HepG2 (cell line): Measurements from ENCODE around the gene GRK5. TPM values are rescaled to one million over a fixed set of nuclear protein-coding genes. Genes with fewer than 3 reads are reported as not detected.

ENCODE experiments used
- ATAC-seq: fragments of 200-7000 bp; cut with Tn5 transposase; 3 replicates; pipeline ENCODE4 v1.9.1; 2020; ENCODE audit warnings: mild to moderate bottlenecking, moderate library complexity
- BruUV-seq: library from RNA; stranded (reverse); fragments of 400-500 nt; replicated peaks from 2 replicates; lab custom pipeline; 2021; lab: Mats Ljungman, UMichigan
- CTCF ChIA-PET: fragments of 300-600 bp; formaldehyde crosslinking; extraction: SDS; loops from one replicate; lab custom pipeline; 2021; ENCODE audit warnings: low total read pairs, inconsistent platforms, low intra/inter-chr PET ratio; lab: Yijun Ruan, JAX
- POLR2A ChIA-PET: fragments of 350-600 bp; sonication (Branson Sonifier 250); formaldehyde crosslinking; loops from one replicate; lab custom pipeline; 2020; ENCODE audit warnings: antibody characterized with exemption, inconsistent platforms; lab: Yijun Ruan, JAX
- DNase-seq: peaks from one replicate; pipeline ENCODE4 v3.0.0-alpha.2; 2015; ENCODE audit warnings: low spot score
- FAIRE-seq: peaks from 3 replicates; lab custom pipeline; 2011; peaks lifted over from hg19 to GRCh38; lab: Jason Lieb, UNC
- H2AFZ ChIP-seq: one replicate; pipeline ENCODE4 v1.6.1; 2011; ENCODE audit warnings: low read length, inconsistent platforms
- H3K27ac ChIP-seq: fragments of 300-600 bp; 3 replicates; pipeline ENCODE4 v1.8.0; 2011; ENCODE audit warnings: mixed run types, mild to moderate bottlenecking, mixed read lengths, low read length, inconsistent platforms; ENCODE audit not compliant: insufficient read depth; ENCODE audit errors: extremely low read length
- H3K27me3 ChIP-seq, 2 experiments: fragments of 200-600 bp in 1 of 2; 2 replicates in 1 of 2; 3 replicates in 1 of 2; pipeline versions ENCODE4 v1.6.0 to v1.8.0; 2011; ENCODE audit warnings: low read length in 2 of 2, mild to moderate bottlenecking in 2 of 2, moderate library complexity in 2 of 2, inconsistent platforms in 1 of 2; ENCODE audit not compliant: insufficient read depth in 2 of 2, control insufficient read depth in 1 of 2
- H3K36me3 ChIP-seq, 2 experiments: fragments of 200-600 bp in 1 of 2; replicated peaks in 1 of 2; 2 replicates in 1 of 2; 3 replicates in 1 of 2; pipeline versions ENCODE4 v1.5.1 to v1.8.0; 2011; ENCODE audit warnings: low read length in 2 of 2, inconsistent platforms in 1 of 2; ENCODE audit not compliant: insufficient read depth in 2 of 2, control insufficient read depth in 1 of 2
- H3K4me1 ChIP-seq: 2 replicates; pipeline ENCODE4 v1.5.1; 2012; ENCODE audit warnings: low read length, inconsistent platforms; ENCODE audit not compliant: insufficient read depth
- H3K4me2 ChIP-seq: 2 replicates; pipeline ENCODE4 v1.6.0; 2011; ENCODE audit warnings: low read depth, low read length, inconsistent platforms
- H3K4me3 ChIP-seq, 3 experiments: fragments of 200-600 bp in 1 of 3; sonication (generic), shearing (Covaris generic) in 1 of 3; replicated peaks in 1 of 3; 2 replicates each; pipeline ENCODE4 v1.5.1; 2011 to 2016; ENCODE audit warnings: low read length in 3 of 3, inconsistent platforms in 2 of 3, low read depth in 2 of 3, mild to moderate bottlenecking in 2 of 3, control low read depth in 1 of 3, mixed read lengths in 1 of 3; ENCODE audit not compliant: insufficient read depth in 1 of 3
- H3K79me2 ChIP-seq: one replicate; pipeline ENCODE4 v1.6.1; 2011; ENCODE audit warnings: low read length, inconsistent platforms; ENCODE audit not compliant: insufficient read depth
- H3K9ac ChIP-seq: 2 replicates; pipeline ENCODE4 v1.6.0; 2011; ENCODE audit warnings: mild to moderate bottlenecking, low read depth, low read length, inconsistent platforms; ENCODE audit not compliant: insufficient read depth
- H3K9me3 ChIP-seq: 2 replicates; pipeline ENCODE4 v1.5.1; 2012; ENCODE audit warnings: mild to moderate bottlenecking, low read length
- H4K20me1 ChIP-seq: 2 replicates; pipeline ENCODE4 v1.6.0; 2011; ENCODE audit warnings: inconsistent platforms, mild to moderate bottlenecking, low read length, moderate library complexity; ENCODE audit not compliant: insufficient read depth
- ARID2 ChIP-seq: sonication (generic); formaldehyde crosslinking; IDR thresholded peaks from 2 replicates; pipeline ENCODE4 v1.8.1; 2022; ENCODE audit warnings: mild to moderate bottlenecking, missing genetic modification reagents, borderline replicate concordance
- ARNT2 ChIP-seq: sonication (generic); formaldehyde crosslinking; IDR thresholded peaks from 2 replicates; pipeline ENCODE4 v1.8.0; 2022; ENCODE audit warnings: mild to moderate bottlenecking, low read depth, missing genetic modification reagents, moderate library complexity
- CSRNP1 ChIP-seq: sonication (generic); formaldehyde crosslinking; IDR thresholded peaks from 2 replicates; pipeline ENCODE4 v1.8.1; 2023; ENCODE audit warnings: mild to moderate bottlenecking, missing genetic modification reagents
- GABPB1 ChIP-seq: IDR thresholded peaks from 2 replicates; pipeline ENCODE4 v1.6.1; 2016; ENCODE audit warnings: mild to moderate bottlenecking, missing genetic modification reagents, moderate library complexity, missing compliant biosample characterization
- KLF12 ChIP-seq: sonication (generic); formaldehyde crosslinking; IDR thresholded peaks from 2 replicates; pipeline ENCODE4 v1.4.0; 2020; ENCODE audit warnings: missing genetic modification reagents, borderline replicate concordance
- REL ChIP-seq: sonication (generic); formaldehyde crosslinking; conservative IDR thresholded peaks from 2 replicates; pipeline ENCODE4 v1.8.0; 2022; ENCODE audit warnings: mild to moderate bottlenecking, missing genetic modification reagents, moderate library complexity
- SIN3A ChIP-seq: IDR thresholded peaks from 2 replicates; pipeline ENCODE4 v1.6.1; 2011; ENCODE audit warnings: low read depth, mild to moderate bottlenecking, control low read depth, low read length, borderline replicate concordance
- TOE1 ChIP-seq: sonication (generic); formaldehyde crosslinking; IDR thresholded peaks from 2 replicates; pipeline ENCODE4 v1.4.0; 2020; ENCODE audit warnings: mild to moderate bottlenecking, missing genetic modification reagents
- ZNF543 ChIP-seq: sonication (generic); formaldehyde crosslinking; IDR thresholded peaks from 2 replicates; pipeline ENCODE4 v1.4.0; 2020; ENCODE audit warnings: mild to moderate bottlenecking, missing genetic modification reagents
- ZNF615 ChIP-seq: sonication (generic); formaldehyde crosslinking; IDR thresholded peaks from 2 replicates; pipeline ENCODE4 v1.5.0; 2020; ENCODE audit warnings: mild to moderate bottlenecking, missing genetic modification reagents, borderline replicate concordance
- ZNF747 ChIP-seq: sonication (generic); formaldehyde crosslinking; IDR thresholded peaks from 2 replicates; pipeline ENCODE4 v1.8.1; 2023; ENCODE audit warnings: missing genetic modification reagents, mild to moderate bottlenecking, borderline replicate concordance
- WGBS: methylation state at CpG from one replicate; pipeline ENCODE4 v1.1.6; 2017; ENCODE audit warnings: low lambda C conversion rate; 5-methylcytosine and 5-hydroxymethylcytosine counted together
- in situ Hi-C: cut with HindIII; loops from 2 replicates; pipeline ENCODE4 v1.10.0; 2017; ENCODE audit warnings: low pct_unique_long_range_greater_than_20kb; ENCODE audit not compliant: extremely low pct_ligation_motif_present
- intact Hi-C: fragments of 100-400 bp; cut with micrococcal nuclease; formaldehyde crosslinking; loops from one replicate; pipeline ENCODE4 v1.10.0; 2022; ENCODE audit not compliant: unreplicated experiment
- polyA plus RNA-seq, 8 experiments: library from polyadenylated mRNA; depleted of rRNA in 3 of 8; stranded (reverse) in 7 of 8; unstranded in 1 of 8; fragments of >200 nt; fragmentation: Illumina TruSeq in 4 of 8; extraction: Trizol in 4 of 8; gene quantifications; 2 replicates each; pipeline versions ENCODE4 v1.2.1 to v1.2.3, GENCODE V29; 2011 to 2016; ENCODE audit warnings: low read depth in 4 of 8, missing spikeins in 1 of 8, mixed read lengths in 1 of 8; ENCODE audit not compliant: insufficient read depth in 1 of 8
- total RNA-seq, 5 experiments: library from RNA; depleted of rRNA; stranded (reverse); fragments of >200 nt; fragmentation: Illumina TruSeq; extraction: Trizol; gene quantifications; 2 replicates each; pipeline ENCODE4 v1.2.3, GENCODE V29; 2016; ENCODE audit warnings: low read depth in 1 of 5
- TF ChIP-seq, protein P1 (sequence below): sonication (generic); formaldehyde crosslinking; IDR thresholded peaks from 2 replicates; pipeline ENCODE4 v1.9.0; 2021; ENCODE audit warnings: missing genetic modification reagents, borderline replicate concordance
- TF ChIP-seq, protein P2 (sequence below): sonication (generic); formaldehyde crosslinking; IDR thresholded peaks from 2 replicates; pipeline ENCODE4 v1.5.1; 2020; ENCODE audit warnings: missing genetic modification reagents, mild to moderate bottlenecking, borderline replicate concordance
- TF ChIP-seq, protein P3 (sequence below): IDR thresholded peaks from 2 replicates; pipeline ENCODE4 v1.6.1; 2012; ENCODE audit warnings: inconsistent platforms
- TF ChIP-seq, protein P4 (sequence below): sonication (generic); formaldehyde crosslinking; IDR thresholded peaks from 2 replicates; pipeline ENCODE4 v1.4.0; 2020; ENCODE audit warnings: missing genetic modification reagents

GRK5 gene
- total and polyA plus RNA-seq, 2 of the 13 experiments (the other 11 are each of a cell fraction or from before 2014, with no cell fraction given), result 10.4 to 12.6 TPM

- no peaks in the 10 kb centered on the region for H4K20me1 ChIP-seq
- H3K27ac ChIP-seq, result no peak overlapping the region
- H2AFZ ChIP-seq, result no peak overlapping the region
- intact Hi-C loops, result no loop called here
- no peak for ATAC-seq
- H3K9ac ChIP-seq, result no peak overlapping the region
- WGBS, result 98% methylated on average over 15 of the region's 15 CpGs
- peaks cover 15% of the 10 kb centered on the region for H3K4me1 ChIP-seq
- CTCF ChIA-PET, result no interaction called here
- no peak overlapping the region for H3K4me3 ChIP-seq
- no TSS peak for BruUV-seq
- FAIRE-seq, result no peak
- in situ Hi-C loops, result no loop called here
- no peak for DNase-seq
- no peak for TF ChIP-seq SIN3A
- no peak for TF ChIP-seq REL (CRISPR knock-in tag)
- no peak for TF ChIP-seq ZNF615 (CRISPR knock-in tag)
- TF ChIP-seq ZNF747, result no peak
- no peak for TF ChIP-seq GABPB1 (CRISPR knock-in tag)
- no peak for TF ChIP-seq ARNT2 (CRISPR knock-in tag)
- TF ChIP-seq CSRNP1 (CRISPR knock-in tag), result no peak
- no peak for TF ChIP-seq TOE1
- TF ChIP-seq, protein P1, sequence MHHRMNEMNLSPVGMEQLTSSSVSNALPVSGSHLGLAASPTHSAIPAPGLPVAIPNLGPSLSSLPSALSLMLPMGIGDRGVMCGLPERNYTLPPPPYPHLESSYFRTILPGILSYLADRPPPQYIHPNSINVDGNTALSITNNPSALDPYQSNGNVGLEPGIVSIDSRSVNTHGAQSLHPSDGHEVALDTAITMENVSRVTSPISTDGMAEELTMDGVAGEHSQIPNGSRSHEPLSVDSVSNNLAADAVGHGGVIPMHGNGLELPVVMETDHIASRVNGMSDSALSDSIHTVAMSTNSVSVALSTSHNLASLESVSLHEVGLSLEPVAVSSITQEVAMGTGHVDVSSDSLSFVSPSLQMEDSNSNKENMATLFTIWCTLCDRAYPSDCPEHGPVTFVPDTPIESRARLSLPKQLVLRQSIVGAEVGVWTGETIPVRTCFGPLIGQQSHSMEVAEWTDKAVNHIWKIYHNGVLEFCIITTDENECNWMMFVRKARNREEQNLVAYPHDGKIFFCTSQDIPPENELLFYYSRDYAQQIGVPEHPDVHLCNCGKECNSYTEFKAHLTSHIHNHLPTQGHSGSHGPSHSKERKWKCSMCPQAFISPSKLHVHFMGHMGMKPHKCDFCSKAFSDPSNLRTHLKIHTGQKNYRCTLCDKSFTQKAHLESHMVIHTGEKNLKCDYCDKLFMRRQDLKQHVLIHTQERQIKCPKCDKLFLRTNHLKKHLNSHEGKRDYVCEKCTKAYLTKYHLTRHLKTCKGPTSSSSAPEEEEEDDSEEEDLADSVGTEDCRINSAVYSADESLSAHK (CRISPR knock-in tag), result no peak
- no peak for TF ChIP-seq KLF12 (CRISPR knock-in tag)
- TF ChIP-seq ZNF543 (CRISPR knock-in tag), result no peak
- TF ChIP-seq, protein P2, sequence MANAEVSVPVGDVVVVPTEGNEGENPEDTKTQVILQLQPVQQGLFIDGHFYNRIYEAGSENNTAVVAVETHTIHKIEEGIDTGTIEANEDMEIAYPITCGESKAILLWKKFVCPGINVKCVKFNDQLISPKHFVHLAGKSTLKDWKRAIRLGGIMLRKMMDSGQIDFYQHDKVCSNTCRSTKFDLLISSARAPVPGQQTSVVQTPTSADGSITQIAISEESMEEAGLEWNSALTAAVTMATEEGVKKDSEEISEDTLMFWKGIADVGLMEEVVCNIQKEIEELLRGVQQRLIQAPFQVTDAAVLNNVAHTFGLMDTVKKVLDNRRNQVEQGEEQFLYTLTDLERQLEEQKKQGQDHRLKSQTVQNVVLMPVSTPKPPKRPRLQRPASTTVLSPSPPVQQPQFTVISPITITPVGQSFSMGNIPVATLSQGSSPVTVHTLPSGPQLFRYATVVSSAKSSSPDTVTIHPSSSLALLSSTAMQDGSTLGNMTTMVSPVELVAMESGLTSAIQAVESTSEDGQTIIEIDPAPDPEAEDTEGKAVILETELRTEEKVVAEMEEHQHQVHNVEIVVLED (CRISPR knock-in tag), result no peak
- TF ChIP-seq, protein P3, sequence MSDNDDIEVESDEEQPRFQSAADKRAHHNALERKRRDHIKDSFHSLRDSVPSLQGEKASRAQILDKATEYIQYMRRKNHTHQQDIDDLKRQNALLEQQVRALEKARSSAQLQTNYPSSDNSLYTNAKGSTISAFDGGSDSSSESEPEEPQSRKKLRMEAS, result no peak
- no peak for TF ChIP-seq ARID2 (CRISPR knock-in tag)
- TF ChIP-seq, protein P4, sequence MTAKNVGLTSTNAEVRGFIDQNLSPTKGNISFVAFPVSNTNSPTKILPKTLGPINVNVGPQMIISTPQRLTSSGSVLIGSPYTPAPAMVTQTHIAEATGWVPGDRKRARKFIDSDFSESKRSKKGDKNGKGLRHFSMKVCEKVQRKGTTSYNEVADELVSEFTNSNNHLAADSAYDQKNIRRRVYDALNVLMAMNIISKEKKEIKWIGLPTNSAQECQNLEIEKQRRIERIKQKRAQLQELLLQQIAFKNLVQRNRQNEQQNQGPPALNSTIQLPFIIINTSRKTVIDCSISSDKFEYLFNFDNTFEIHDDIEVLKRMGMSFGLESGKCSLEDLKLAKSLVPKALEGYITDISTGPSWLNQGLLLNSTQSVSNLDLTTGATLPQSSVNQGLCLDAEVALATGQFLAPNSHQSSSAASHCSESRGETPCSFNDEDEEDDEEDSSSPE (CRISPR knock-in tag), result no peak
- H3K27me3 ChIP-seq, result no peaks in the 10 kb centered on the region; a peak in 1 of 5 replicates
- H3K4me2 ChIP-seq, result no peak overlapping the region
- no peaks in the 10 kb centered on the region for H3K9me3 ChIP-seq
- POLR2A ChIA-PET, result no interaction called here
- H3K36me3 ChIP-seq, result peaks cover 3 to 8% of the 10 kb centered on the region in 2 experiments; a peak in 2 of 5 replicates
- H3K79me2 ChIP-seq, result no peaks in the 10 kb centered on the region
These were observed 179.3 kb downstream of the GRK5 start for GRCh38 chr10:119386666-119387065.
